ENCODE data around the gene FGGY. TPM values are rescaled to one million over a fixed set of nuclear protein-coding genes. Genes with fewer than 3 reads are reported as not detected.

The FGGY gene
- total RNA-seq, 4 donors from 2014 or later = 23.3 to 26.4 (median 25.3) TPM

GRCh38 chr1:59593798-59594790 is 297.2 kb downstream of the FGGY start:
- H3K36me3 ChIP-seq = no peaks in the 10 kb centered on the region
- DNase-seq (ENCODE audit: extremely low spot score) = no peak
- WGBS = 84% methylated on average over 5 of the region's 5 CpGs
- H3K27ac ChIP-seq (replicated peaks in 1 of 4) = peak overlapping the region; percentile 82 to 89 (median 87)
- no peaks in the 10 kb centered on the region for H3K27me3 ChIP-seq
- no peak for TF ChIP-seq POLR2A (IDR thresholded peaks at IDR 0.05; ENCODE audit: low read depth)
- TF ChIP-seq POLR2AphosphoS5 (IDR thresholded peaks at IDR 0.05) = no peak
- no peak for TF ChIP-seq CTCF (IDR thresholded peaks at IDR 0.05)
- no peak for TF ChIP-seq EP300 (IDR thresholded peaks at IDR 0.05)
- no peak overlapping the region for H3K4me3 ChIP-seq
- intact Hi-C loops (cut with DNase I) = no loop called here
- peaks cover 16 to 53% (median 48%) of the 10 kb centered on the region in 4 donors for H3K4me1 ChIP-seq
- H3K9me3 ChIP-seq = no peaks in the 10 kb centered on the region

- DNase-seq (ENCODE audit: extremely low spot score) = no peak
- intact Hi-C loops (cut with DNase I) = loop anchor here (5.0 kb wide), 1 partner anchor 87 kb away; no protein-coding TSS in a partner anchor
- TF ChIP-seq EP300 (IDR thresholded peaks at IDR 0.05) = no peak
- TF ChIP-seq CTCF (IDR thresholded peaks at IDR 0.05) = peak; percentile 28 to 39 (median 34)
- TF ChIP-seq POLR2A (IDR thresholded peaks at IDR 0.05; ENCODE audit: low read depth) = no peak
- peak; percentile 24 to 68 for TF ChIP-seq POLR2AphosphoS5 (IDR thresholded peaks at IDR 0.05)
- Histone ChIP-seq H3K9me3 (no peaks in the 10 kb centered on the region), H3K4me1 (peaks cover 16 to 59% (median 48%) of the 10 kb centered on the region in 4 donors), H3K27ac (replicated peaks in 1 of 4) (peak overlapping the region; percentile 82 to 89 (median 87)), H3K4me3 (no peak overlapping the region), H3K36me3 (no peaks in the 10 kb centered on the region), H3K27me3 (no peaks in the 10 kb centered on the region)
- WGBS = 29% methylated on average over 3 of the region's 3 CpGs
These were observed 298.9 kb downstream of the FGGY start for GRCh38 chr1:59595774-59596173.

DNA sequence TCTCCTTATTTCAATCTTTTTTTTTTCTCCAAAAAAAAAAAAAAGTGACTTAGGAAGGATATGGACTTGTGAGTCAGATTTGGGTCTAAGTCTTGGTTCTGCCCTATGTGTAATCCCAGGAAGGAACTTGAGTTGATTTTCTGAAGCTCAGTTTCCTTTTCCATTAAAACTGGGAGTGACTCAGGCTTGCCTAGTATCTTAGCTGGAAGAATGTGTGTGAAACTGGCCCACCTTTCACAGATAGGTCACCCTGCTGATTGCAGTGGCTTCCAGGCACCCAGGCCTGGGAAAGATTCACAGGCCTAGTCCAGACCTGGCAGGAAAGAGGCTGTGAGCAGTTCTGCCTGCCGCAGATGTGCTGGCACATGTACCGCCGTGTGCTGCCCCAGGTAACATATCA is 299.5 kb downstream of the FGGY start:
- Histone ChIP-seq H3K4me1 (peaks cover 21 to 66% (median 51%) of the 10 kb centered on the region in 4 donors), H3K4me3 (no peak overlapping the region), H3K9me3 (no peaks in the 10 kb centered on the region), H3K27ac (replicated peaks in 1 of 4) (peak overlapping the region; percentile 82 to 89 (median 87)), H3K36me3 (no peaks in the 10 kb centered on the region), H3K27me3 (no peaks in the 10 kb centered on the region)
- TF ChIP-seq POLR2A (IDR thresholded peaks at IDR 0.05; ENCODE audit: low read depth) = no peak
- TF ChIP-seq POLR2AphosphoS5 (IDR thresholded peaks at IDR 0.05) = no peak
- no peak for TF ChIP-seq EP300 (IDR thresholded peaks at IDR 0.05)
- no peak for TF ChIP-seq CTCF (IDR thresholded peaks at IDR 0.05)
- WGBS = 79% methylated on average over 3 of the region's 3 CpGs
- intact Hi-C loops (cut with DNase I) = loop anchor here (5.0 kb wide), 1 partner anchor 86 kb away; no protein-coding TSS in a partner anchor
- DNase-seq (ENCODE audit: extremely low spot score) = no peak

GRCh38 chr1:59596956-59597355 is 300.1 kb downstream of the FGGY start:
- no peaks in the 10 kb centered on the region for H3K27me3 ChIP-seq
- intact Hi-C loops (cut with DNase I) = loop anchor here (5.0 kb wide), 1 partner anchor 85 kb away; no protein-coding TSS in a partner anchor
- H3K4me1 ChIP-seq = peaks cover 21 to 68% (median 51%) of the 10 kb centered on the region in 4 donors
- no peaks in the 10 kb centered on the region for H3K9me3 ChIP-seq
- WGBS = 100% methylated on average over 1 of the region's 1 CpG
- no peaks in the 10 kb centered on the region for H3K36me3 ChIP-seq
- no peak for TF ChIP-seq POLR2A (IDR thresholded peaks at IDR 0.05; ENCODE audit: low read depth)
- no peak for TF ChIP-seq CTCF (IDR thresholded peaks at IDR 0.05)
- no peak for TF ChIP-seq POLR2AphosphoS5 (IDR thresholded peaks at IDR 0.05)
- no peak for TF ChIP-seq EP300 (IDR thresholded peaks at IDR 0.05)
- no peak for DNase-seq (ENCODE audit: extremely low spot score)
- peak overlapping the region; percentile 82 to 89 (median 87) for H3K27ac ChIP-seq (replicated peaks in 1 of 4)
- no peak overlapping the region for H3K4me3 ChIP-seq

Data from esophagus muscularis mucosa (tissue), 4 donors.